ENCODE results near the gene LIPC.

The LIPC gene

DNA sequence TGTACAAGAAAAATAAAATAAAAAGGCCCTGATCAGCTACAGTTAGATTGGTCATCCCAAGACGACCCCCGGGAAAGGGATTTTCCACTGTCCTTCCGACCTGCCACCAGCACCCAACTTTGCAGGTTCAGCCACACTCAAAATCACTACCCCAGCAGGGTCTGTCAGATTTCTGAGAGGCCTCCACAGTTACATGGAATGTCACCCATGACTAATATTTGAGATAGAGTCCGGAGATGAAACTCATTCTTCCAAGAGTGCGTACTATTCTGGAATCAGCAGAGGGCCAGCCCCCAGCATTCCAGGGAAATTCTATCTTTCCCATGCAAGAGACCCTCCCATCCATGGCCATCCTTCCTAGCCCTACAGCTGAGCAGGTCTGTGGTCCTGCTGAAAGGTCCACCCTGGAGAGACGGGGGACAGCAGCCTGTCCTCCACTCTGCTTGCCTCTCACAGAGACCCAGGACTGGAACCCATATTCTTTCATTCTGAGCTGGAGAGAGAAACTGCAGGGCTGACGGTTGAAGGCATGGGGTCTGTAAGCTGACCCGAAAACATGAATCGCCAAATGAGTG lies 5.8 kb downstream of the LIPC start:
- DNase-seq, result no peak

- no peak for DNase-seq
Observed at GRCh38 chr15:58438111-58438510, 6.3 kb downstream of the LIPC start.

DNA sequence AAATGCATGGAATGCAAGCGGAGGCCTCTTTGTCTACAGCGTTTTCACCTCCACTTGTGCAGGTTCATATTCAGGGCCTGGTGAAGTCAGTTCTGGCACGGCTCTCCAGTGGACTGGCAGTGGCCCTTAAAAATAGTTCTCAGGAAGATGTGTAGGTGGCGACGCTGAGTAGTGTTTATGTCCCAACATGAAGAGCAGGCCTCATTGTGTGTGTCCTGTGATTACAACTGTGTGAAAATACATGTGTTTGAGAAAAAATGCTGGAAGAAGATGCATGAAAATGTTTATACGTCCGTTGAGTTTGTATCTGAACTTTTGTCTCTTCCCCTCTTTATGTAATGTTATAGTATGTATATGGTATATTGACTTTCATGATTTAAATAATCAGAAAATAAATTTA lies 7.2 kb downstream of the LIPC start:
- DNase-seq, result no peak

DNA sequence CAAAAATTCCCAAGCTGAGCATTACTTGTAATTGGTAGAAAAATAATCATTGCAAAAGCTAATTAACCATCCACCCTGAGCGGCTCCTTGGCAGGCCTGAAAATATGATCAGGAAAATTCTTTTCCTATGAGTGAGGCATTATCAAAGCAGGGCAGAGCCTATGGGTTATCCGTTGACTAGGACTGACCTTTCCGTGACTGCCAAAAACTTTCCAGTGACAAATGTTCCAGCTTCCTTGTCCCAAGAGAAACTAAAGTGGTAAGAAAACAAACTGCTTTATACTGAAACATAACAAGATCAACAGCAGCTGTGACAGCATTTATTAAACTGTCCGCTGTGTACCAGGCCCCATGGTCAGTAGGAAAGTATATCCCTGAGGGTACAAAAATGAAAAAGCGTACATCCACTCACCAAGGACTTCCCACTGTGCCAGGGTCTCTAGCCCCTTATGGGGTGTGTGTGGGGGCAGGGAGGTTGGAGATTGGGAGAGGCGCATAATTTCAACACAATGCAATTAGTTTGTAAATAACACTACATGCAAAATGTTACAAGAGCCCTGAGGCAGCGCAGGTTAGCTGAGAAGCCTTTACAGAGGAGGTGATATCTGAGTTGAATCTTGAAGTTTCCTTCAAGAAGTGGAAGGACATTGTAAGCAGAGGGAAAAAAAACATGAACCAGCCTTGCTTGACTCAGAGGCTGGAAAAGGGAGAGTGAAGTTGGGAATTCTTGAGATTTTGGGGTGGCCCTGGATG lies 8.5 kb downstream of the LIPC start:
- DNase-seq, result no peak

- DNase-seq, result no peak
Observed at GRCh38 chr15:58440922-58441321, 9.1 kb downstream of the LIPC start.

DNA sequence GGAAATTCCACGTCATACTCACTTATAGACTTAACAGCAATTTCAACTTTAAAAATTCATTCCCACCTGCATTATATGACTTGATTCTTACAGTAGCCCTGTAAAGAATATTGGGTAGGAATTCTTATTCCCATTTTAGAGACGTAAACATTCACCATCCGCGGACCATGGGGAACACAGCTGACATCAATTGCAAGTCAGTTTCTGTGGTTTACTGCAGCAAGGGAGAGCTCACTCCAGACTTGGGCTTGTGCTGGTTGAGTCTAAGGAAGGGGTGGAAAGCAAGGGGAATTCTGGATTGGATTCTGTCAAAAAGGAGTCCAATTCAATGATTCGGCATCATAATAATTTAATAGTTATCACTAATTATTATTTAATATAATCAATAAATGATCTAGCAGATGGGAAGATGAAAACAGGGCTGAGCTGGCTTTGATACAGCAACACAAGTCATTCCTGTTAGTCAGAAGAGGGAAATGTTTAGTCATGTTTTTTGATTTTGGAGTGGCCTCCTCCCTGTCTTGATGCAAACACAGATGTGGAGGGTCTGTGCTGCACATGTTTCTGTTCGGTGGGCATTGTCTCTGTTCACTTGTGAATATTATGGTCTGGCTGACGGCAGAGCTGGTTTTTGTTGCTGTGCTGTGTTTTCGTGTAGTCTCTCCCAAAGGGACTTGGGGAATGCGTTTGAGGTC lies 9.7 kb downstream of the LIPC start:
- no peak for DNase-seq

DNA sequence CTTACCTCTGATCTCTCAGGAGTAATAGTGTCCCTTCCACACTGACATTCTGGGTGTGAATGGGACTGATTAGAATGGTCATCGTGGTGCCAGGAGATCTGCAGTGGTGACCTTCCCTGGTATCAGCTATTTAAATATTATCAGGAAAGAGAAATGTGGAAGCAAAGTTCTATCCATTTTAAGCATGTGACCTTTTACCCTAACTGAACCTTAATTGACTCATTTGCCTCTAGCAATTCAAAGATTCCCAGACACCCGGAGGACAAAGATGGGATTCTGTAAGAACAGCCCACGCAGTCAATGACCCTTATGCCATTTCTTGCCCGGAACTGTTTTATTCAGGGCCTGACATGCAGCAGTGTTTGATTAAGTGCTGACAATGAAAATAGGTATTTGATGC lies 10.3 kb downstream of the LIPC start:
- DNase-seq, result no peak

DNA sequence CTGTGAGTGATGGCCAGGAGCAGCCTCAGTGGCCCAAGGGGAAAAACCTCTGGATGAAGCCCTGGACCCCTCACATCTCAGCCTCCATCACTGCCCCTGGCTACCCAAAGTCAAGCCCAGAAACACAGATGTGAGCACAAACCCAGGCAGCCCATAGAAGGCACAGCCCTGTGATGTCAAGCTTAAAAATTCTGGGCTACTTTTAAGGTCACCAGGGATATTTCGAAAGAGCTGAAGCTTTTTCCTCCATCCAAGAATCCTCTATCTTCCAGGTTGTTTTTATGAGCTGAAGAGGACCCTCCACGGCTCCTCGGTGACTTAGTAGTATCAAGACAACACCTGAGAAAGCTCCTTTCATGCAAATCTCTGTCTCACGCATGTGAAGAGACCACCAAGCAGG lies 11.5 kb downstream of the LIPC start:
- no peak for DNase-seq

GRCh38 chr15:58444056-58444455 lies 12.3 kb downstream of the LIPC start:
- no peak for DNase-seq

GRCh38 chr15:58444658-58445332 lies 13.0 kb downstream of the LIPC start:
- no peak for DNase-seq

DNA sequence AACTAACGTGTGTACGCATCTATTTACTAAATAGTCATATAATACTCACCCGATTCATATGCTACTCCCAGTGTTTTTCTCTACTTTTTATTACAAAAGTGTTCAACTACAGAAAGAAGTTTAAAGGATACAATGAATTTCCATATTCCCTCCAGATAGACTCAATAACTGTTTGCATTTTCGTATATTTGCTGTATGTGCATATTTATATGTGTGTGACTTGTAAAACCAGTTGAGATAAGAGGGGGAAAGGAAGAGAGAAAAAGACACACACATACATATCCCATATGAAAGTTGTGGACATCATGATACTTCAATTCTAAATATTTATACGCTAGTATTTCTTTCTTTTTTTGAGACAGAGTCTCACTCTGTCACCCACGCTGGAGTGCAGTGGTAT lies 14.1 kb downstream of the LIPC start:
- no peak for DNase-seq

DNA sequence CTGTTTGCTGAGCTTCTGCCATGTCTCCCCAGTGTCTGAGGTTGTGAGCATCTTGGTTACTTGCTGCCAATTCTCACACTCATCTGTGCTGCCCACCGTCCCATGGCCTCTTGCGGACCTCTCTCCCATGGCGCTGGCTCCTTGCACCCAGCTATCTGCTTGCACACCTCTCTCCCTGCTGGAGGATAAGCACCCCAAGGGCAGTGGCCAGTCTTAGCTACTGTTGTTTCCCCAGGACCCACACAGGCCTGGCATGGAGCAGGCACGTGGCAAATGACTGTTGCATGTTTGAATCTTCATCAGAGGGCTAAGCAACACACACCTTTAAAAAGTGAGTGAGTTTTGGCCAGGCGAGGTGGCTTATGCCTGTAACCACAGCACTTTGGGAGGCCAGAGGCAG lies 14.7 kb downstream of the LIPC start:
- DNase-seq, result no peak

- DNase-seq, result no peak
Observed at GRCh38 chr15:58447271-58448010, 15.7 kb downstream of the LIPC start.

GRCh38 chr15:58448331-58448730 lies 16.5 kb downstream of the LIPC start:
- DNase-seq, result no peak

- DNase-seq, result no peak
Observed at GRCh38 chr15:58448906-58449305, 17.1 kb downstream of the LIPC start.

DNA sequence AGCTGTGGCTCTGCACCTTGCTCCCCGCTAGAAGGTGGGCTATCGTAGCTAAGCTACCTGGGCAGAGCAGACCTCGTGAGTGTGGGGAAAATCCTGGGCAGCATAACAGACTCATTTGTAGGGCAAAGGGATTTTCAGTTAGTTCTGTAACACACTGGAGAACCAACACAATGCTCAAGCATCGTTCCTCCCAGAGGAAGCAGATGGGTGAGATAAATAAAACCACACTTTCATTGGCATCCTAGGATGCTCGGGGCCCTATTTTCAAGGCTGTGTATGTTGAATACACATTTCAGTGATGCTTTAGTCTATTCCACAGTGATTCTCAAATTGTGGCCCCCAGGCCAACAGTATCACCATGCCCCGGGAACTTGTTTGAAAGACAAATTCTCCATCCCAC lies 20.0 kb downstream of the LIPC start:
- DNase-seq, result no peak

GRCh38 chr15:58452775-58453174 lies 21.0 kb downstream of the LIPC start:
- no peak for DNase-seq

GRCh38 chr15:58453931-58454793 lies 22.4 kb downstream of the LIPC start:
- DNase-seq, result no peak

GRCh38 chr15:58454950-58455401 lies 23.2 kb downstream of the LIPC start:
- peak; percentile 36 for DNase-seq

DNA sequence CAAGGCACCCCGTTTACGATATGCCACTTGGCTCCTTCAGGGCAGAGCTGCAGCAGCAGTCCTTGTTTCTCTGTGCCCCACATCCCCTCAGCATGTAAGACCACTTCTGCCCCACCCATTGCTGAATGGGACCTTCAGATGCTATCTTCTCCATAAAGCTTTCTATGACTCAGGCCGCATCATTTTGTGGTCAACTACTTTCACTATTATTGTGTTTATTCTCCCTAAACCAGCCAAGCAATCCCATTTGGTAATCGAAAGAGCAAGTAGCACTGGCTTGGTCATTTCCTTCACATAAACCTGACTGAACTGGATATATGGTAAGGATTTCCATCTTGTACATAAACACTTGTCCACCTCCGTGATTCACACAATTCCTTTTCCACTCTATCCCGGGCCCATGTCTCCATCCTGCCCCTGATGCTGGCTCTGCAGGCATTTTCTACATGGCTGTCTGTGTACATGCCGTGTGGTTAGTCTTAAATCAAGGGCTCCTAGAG lies 25.7 kb downstream of the LIPC start:
- DNase-seq, result no peak

- DNase-seq, result no peak
Observed at GRCh38 chr15:58458076-58458475, 26.3 kb downstream of the LIPC start.

DNA sequence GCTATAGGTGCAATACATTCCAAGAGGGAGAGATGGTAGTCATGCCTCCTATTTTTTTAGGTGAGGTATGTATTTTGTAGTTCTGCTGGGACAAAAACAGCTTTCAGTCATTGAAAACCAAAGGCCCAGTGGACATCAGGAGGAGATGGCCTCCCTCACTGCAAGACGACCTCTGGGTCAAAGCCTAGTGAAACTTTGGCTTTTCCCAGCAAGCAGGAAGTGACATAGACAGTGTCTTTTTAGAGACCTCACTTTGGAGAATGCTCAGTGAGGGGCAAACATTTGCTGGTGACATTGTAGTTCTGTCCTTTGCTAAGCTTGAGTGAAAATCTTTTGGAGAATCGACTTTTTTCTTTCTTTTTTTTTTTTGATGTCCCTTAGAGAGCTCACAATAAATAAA lies 27.3 kb downstream of the LIPC start:
- DNase-seq, result no peak
